GM18511 (cell line): ENCODE results near the gene TRIM36.
A peak's percentile ranks its signal among the peaks of the same experiment; 100 is the strongest.

Source experiments
- ATAC-seq: cut with Tn5 transposase; IDR thresholded peaks from one replicate; pipeline ENCODE4 v1.9.1; 2021; ENCODE audit warnings: mild to moderate bottlenecking, moderate library complexity; ENCODE audit not compliant: unreplicated experiment

The TRIM36 gene

DNA sequence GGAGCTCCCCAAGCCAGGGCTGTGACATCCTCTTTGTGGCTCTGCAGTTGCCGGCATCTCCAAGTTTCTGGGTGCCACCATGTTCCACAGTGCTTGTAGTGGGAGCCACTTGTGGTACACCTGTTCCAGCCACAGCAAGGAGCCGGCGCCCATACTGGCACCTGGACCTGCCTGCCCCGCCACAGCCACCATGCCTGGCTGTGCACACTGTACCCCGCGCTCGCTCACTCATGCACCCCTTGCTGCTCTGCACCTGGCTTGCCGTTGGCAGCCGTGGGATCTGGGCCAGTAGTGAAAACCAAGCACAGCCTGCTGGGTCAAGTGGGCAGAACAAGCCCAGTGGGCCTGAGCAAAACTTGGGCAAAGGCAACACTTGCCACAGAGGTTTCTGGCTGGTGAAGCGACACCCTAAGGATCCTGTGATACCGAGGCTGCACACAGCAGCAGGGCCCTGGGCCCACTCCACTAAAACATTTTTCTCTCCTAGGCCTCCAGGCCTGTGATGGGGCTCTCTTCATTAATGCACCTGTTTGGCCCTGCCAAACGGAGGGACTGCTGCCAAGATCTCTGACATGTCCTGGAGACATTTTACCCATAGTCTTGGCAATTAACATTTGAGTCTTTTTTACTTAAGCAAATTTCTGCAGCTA lies 2.8 kb downstream of the TRIM36 start:
- no peak for ATAC-seq

DNA sequence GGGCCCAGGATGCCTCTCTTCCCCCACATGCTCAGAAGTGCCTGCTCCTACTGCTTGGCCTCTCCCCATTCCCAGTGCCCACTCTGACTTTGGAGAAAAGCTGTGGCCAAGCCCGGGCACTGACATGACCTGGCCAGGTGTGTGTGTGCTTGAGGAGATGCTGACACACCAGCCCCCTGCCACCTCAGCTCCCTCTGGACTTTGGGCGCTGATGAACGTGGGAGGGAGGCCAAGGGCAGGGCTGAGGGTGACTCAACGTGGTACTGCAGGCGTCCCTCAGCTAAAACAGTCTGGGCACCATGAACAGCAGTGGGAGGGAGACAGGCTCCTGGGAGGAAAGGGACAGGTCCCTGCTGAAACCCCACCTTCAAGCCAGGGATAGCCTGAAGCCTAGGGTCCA lies 3.9 kb downstream of the TRIM36 start:
- ATAC-seq = no peak

DNA sequence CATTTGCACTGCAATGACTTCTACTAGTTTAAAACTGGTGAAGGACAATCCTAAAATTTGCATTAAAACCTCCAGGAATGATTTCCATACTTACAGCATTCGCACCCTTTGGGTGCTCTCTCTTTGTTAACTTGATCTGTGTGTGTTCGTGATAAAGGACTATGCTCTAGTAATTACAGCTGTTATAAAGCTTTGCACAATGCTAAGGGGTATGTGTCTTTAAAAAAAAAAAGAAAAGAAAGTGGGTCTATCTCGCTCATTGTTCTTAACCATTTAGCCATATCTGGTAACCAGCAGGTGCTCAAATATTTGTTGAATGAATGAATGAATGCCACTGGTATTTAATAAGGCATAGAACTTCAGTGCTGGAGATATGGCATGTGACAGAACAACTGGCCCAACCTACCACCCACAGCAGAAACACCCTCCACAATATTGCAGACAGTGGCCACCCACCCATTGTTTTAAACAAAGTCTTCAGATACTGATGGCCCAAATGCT lies 8.7 kb downstream of the TRIM36 start:
- no peak for ATAC-seq

DNA sequence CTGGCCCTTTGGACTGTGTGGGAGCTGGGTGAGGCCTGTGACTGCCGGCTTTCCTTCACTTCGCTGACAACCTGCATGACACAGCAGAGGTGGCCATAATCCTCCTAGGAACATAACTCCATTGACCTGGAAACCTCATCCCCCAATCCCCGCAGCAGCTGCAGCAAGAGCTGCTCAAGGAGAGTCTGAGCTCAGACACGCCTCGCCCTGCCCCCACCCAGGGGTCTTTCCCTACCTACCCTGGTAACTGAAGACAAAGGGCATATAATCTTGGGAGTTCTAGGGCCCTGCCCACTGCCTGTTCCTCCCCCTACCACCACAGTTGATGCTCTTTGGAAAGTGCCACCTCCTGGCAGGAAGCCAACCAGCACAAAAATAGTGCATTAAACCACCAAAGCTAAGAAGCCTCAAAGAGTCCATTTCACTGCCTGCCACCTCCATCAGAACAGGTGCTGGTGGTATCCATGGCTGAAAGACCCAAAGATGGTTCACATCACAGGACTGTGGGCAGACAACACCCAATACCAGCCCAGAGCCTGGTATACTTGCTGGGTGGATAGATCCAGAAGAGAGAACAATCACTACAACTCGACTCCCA lies 18.4 kb downstream of the TRIM36 start:
- ATAC-seq = no peak

DNA sequence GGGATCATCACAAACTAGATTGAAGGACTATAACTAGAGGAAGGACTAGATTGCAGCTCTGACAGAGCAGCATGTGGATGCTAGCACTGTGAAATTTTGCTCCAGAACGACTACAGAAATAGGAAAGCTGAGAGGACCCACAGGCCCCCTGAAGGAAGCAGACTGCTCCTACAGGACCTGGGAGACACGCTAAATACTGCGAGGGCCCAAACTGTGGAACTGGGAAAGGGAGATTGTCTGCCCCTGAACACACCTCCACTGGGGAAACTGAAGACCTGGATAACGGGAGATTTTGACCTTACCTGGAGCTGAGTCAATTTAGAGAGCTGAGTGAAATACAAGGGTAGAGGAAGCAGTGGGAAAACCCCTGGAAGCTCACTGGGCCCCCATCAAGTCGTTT lies 19.2 kb downstream of the TRIM36 start:
- no peak for ATAC-seq

DNA sequence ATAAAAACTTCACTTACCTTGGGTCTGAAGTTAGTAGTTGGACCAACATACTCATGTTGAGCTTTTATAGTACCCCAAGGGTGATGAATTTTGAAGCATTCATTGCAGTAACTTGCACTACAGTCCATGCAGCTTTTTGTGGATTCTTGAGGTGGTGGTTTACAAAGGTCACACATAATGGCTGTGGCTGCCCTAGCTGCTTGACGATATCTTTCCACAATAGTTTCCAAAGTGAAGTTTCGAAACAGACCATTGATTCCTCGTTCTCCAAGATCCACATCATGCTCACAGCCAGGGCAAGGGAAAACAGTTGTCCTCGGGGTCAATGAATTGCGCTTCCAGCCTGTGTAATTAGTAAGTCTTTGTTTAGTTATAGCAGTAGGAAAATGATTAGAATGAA lies 22.7 kb downstream of the TRIM36 start:
- no peak for ATAC-seq

DNA sequence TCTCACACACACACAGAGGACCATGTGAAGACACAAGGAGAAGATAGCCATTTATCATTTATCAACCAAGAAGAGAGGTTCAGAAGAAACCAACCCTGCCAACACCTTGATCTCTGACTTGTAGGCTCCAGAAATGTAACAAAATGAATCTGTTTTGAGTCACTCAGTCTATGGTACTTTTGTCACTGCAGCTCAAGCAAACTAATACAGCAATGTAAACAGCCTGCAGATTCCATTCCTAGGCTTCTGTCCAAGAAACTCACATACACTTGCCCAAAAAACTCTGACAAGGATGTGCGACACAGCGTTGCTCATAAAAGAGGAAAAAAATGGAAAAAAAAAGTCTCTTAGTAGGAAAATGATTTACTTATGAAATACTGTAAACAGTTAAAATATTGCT lies 33.4 kb downstream of the TRIM36 start:
- no peak for ATAC-seq

DNA sequence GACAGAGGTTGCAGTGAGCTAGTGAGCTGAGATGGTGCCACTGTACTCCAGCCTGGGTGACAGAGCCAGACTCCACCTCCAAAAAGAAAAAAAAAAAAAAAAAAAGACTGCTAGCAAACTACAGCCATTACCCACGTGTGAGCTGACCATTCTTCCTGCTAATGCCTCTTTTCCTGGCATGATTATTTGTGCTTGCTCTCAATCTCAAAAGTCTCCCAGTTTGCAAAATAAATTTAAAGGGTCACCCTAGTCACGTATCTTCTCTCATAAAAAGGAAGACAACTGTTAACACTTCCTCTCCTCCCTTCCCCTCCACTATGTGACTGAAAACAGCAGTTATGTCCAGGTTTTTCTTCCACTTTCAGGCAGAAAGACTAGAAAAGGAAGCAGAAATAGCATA lies 37.2 kb downstream of the TRIM36 start:
- peak; percentile 50 for ATAC-seq

DNA sequence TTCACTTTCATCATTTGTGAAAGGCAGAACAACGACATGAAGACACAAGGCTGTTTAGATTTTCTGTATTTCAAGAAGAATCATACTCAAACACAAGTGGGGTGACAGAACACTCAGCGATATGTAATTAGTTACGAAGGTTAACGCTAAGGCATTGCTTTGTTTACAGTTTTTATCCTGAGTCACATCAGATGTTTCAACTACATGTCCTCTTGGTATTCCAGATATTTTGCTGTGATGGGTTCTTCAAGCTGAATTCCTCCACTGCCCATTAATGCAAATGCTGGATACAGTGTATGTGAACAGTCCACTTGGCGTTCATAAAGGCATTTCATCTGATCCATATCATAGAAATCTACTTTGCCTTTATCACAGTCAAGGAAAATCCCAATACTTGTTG lies 43.4 kb downstream of the TRIM36 start:
- no peak for ATAC-seq

DNA sequence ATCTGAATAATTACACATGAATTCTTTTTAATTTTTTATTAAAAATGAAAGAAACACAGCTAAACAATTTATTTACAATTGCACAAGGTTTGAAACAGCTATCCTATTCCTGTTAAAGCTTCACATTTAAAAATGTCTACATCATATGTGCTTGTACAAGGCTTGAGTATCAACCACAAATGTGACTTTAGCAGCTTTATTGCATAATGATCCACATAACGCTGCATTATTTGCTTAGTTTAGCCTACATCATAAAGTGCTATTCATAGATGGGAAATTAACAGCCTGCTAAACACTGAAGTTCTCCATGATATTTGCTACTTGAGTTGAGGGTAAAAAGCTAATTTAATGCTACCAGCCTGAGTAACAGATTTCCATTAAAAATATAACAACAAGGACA lies 45.0 kb downstream of the TRIM36 start:
- no peak for ATAC-seq

DNA sequence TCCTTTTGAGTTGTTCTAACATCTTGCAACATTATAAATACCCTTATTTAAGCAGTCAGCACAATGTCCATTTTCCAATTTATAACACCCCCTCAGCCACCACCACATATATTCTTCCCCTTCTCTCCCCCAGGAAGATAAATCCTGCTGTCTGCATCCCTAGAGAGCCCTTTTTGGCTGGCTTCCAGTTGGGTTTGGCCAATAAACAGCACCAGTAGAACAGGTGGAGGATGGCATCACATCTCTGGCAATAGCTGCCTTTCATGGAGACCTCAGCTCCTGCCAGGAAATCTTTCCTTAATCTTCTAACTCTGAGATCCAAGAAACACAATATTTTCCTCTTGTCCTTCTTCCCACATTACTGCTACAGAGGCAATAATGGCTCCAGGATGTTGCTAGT lies 53.7 kb downstream of the TRIM36 start:
- ATAC-seq = no peak

DNA sequence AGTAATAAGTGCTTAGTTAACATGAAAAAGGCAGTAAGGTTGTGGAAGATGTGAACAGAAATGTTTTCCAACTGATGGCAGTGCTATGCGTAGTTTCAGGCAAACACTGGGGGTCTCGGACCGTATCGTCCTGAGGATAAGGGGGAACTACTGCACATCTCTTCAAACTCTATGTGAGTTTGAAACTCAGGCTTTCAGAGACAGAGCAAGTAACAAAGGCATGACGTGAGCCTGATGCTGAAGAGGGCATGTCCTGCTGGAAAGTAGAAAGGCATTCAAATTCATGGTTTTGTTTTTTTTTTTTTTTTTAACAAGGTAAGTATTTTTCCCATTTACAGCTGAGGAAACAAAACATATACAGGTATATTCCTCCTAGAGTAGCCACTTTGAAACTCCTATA lies 59.9 kb downstream of the TRIM36 start:
- ATAC-seq = no peak

DNA sequence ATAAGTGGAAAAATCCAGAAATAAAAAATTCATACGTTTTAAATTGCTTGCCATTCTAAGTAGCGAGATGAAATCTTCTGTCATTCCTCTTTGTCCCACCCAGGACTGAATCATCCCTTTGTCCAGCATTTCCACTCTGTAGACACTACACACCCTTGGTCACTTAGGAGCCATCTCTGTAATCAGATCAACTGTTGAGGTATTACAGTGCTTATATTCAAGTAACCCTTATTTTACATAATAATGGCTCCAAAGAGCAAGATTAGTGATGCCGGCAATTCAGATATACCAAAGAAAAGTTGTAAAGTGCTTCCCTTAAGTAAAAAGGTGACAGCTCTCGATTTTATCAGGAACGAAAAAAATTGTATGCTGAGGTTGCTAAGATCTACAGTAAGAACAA lies 60.4 kb downstream of the TRIM36 start:
- ATAC-seq = no peak

DNA sequence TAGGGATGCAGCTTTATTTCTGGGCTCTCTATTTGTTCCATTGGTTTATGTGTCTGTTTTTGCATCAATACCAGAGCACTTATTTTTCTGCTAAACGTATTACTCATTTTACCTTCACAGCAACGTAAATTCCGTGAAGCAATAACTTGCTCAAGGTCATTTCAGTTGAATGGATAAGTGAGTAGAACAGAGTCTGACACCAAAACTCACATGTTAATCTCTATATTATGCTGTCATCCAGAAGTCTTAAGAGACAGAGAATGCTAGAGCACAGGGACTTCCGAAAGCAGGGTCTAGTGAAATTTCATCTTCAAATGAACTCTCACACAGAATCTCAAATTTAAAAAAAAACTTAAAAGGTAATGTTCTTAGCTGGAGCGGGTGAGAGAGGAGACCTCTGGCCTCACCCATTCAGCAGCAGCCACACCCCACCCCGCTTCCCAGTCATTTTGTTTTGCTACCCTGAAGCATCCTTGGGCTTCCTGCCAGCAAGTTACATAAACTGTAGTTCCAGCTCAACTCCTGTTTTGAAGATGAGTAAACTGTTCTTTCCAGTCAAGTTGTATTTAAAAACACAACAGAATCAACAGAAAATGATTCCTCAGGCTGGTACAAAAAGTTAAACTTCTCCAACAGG lies 69.3 kb downstream of the TRIM36 start:
- ATAC-seq = no peak

DNA sequence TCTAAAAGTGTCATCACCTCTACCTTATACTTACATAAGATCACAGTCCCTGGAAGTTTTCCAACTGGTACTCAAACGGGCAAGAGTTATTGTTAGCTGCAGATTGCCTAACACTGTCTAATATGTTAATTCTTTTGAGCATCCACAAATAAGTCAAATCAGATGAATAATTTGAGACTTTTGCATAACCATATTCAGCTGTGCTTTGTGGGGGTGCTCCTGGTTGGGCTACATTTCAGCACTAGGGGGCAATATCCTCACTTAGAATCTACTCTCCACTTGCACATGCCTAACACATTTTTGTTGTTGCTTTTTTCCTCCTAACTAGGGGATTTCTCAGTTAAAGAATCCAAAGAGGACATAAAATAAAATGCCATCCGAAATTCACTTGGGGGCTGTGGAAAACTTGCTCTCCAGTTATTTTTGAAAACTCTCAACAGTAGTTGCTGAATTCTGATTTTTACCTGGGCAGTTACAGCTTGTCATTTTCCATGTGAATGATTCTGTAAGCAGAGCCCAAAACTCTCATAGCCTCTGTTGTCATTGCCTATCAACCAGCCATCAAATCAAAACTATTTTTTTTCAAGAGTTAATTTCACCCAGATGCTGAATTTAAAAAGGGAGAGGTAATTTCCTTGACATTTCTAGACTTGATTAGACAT lies 71.5 kb downstream of the TRIM36 start:
- peak; percentile 84 for ATAC-seq

DNA sequence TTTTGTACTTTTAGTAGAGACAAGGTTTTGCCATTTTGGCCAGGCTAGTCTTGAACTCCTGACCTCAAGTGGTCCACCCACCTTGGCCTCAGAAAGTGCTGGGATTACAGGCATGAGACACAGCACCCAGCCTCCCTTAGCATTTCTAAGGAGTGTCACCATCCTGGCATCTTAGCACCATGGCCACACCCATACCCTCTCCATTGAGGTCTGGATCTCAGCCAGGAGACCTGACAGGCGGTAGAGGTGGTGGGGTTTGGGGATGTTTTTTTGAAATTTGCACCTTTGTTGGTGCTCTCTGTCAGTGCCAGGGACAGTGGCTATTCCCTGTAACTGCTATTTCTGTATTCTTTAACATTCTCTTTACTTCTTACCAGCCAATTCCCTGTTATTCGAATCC lies 72.5 kb downstream of the TRIM36 start:
- no peak for ATAC-seq

DNA sequence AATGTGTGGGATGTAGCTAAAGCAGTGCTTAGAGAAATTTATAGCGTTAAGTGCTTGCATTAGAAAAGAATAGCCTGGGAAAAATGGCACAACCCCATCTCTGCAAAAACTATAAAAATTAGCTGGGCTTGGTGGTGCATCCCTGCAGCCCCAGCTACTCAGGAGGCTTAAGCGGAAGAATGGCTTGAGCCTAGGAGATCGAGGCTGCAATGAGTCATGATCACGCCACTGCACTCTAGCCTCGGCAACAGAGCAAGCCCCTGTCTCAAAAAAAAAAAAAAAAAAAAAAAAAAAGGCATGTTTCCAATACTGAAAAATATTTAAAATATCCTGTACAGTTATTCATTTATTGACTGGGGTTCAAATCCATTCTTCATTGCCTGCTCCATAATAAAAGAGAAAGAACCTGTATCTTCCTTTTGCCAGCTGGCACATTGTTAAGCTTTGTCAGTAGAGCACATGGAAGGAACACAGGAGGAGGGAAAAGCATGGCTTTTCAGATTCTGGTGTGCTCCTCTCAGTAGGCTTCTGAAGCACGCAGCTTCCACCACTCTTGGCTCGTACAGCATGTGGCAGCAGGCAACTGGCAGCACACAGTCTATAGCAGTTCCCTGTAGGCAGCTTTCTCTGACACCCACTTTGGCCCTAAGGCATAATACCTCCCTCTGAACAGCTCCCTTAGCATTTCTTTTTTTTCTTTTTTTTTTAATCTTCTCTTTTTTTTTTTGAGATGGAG lies 73.5 kb downstream of the TRIM36 start:
- no peak for ATAC-seq

DNA sequence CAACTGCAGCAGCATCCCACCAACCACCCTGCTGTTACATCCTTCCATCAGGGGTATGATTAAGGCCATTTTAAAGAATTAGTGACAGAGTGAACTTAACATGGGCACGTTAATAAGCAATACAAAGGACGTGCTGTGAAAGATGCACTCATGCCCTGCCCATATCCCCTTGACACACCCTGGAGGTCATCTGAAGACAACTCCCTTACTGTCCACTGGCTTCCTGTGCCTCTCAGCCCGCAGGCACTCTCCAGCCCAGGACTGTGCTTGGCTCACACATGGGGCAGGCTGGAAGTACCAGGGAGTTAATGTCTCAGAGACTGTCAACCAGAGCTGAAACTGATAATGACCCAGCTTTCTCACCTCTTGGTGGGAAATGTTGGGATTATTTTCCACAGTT lies 81.8 kb downstream of the TRIM36 start:
- no peak for ATAC-seq

DNA sequence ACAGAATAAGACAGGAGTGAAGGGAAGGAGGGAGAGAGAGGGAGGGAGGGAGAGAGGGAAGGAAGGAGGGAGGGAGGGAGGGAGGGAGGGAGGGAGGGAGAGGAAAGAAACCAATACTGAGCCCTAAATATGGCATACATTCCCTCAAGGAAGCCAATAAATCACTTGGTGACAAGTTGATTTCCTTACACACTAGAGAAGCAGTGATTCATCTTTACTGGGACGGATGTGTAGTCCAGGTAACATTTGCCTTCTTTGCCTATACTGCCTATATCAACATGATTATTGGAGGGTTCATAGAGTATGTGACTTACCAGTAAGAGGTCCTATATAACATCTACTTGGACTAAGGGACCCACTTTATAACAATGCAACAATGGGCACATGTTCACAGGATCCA lies 83.2 kb downstream of the TRIM36 start:
- no peak for ATAC-seq

DNA sequence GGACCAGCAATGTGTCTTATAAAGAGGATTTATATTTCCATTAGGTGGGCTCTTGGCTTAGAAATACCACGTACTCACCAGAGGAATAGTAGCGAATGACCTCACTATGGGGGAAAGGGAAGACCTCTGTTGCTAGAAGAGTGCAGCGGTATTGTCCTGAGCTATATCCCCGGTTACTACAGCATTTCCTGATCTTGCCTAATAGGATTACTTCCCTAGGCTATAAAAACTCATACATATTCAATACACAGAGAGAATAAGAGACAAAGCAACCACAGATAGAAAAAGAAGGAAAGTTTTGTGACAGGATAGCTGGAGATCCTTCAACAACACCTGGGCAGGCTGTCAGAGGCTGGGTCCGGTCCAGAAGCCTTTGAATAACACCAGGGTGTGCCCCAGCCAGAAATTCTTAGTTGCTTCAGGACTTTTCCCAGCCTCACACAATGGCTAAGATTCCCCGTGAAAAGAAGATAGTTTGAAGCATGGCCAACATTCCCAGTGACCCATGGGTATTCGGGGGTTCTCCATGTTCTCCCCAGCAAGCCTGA lies 85.4 kb downstream of the TRIM36 start:
- ATAC-seq = no peak
